Breast epithelium (tissue), 3 donors: Measurements from ENCODE around the gene DUSP7.

Experiments used
- CTCF ChIP-seq, 3 donors: fragments of 450-650 bp; IDR thresholded peaks; one replicate each; pipeline ENCODE4 v1.5.1; 2016 to 2017; ENCODE audit warnings: antibody characterized with exemption in 3 of 3, mild to moderate bottlenecking in 3 of 3, moderate library complexity in 3 of 3
- POLR2A ChIP-seq: fragments of 450-650 bp; IDR thresholded peaks from one replicate; pipeline ENCODE4 v1.6.1; 2016; ENCODE audit warnings: antibody characterized with exemption, mild to moderate bottlenecking, moderate library complexity
- POLR2AphosphoS5 ChIP-seq, 3 donors: sonication (generic); formaldehyde crosslinking; IDR thresholded peaks; one replicate each; pipeline ENCODE4 v1.6.1; 2017; ENCODE audit warnings: antibody characterized with exemption in 3 of 3

GRCh38 chr3:52088445-52089367 lies 32.3 kb upstream of the DUSP7 start:
- TF ChIP-seq POLR2A: no peak
- TF ChIP-seq CTCF (IDR thresholded peaks at IDR 0.05): no peak
- TF ChIP-seq POLR2AphosphoS5 (IDR thresholded peaks at IDR 0.05): no peak
